ENCODE results near the gene DDOST.
"Not testable (repeated sequence)": the region's sequence is repeated elsewhere in the genome, so short reads cannot be mapped to it uniquely, and the experiment has no call there.

DDOST gene

DNA sequence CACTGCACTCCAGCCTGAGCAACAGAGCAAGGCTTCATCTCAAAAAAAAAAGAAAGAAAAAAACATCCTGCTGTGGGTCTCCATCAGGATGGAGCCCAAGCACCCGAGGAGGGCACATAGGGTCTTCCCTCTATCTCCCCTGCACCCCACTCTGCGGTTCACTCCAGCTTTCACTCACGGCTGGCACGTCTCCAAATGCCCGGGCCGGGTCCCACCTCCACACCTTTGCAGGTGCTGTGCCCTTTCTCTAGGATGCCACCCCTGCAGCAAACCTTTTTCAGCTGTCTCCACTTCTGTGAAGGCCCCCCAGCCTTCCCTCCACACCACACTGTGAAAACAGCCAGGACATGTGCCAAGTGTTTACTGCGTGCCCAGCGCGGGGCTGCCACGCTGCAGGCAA lies 22.4 kb upstream of the DDOST start:
- H3K4me1 ChIP-seq (ENCODE audit: insufficient read depth, low read length): no peaks in the 10 kb centered on the region
- no peaks in the 10 kb centered on the region; the same call in 1 of the 2 replicates for H3K36me3 ChIP-seq (ENCODE audit: insufficient read depth, low read length)
- no peaks in the 10 kb centered on the region for H3K9me3 ChIP-seq (ENCODE audit: control insufficient read depth, insufficient read depth, low read length)
- no peak overlapping the region for H3K9ac ChIP-seq (ENCODE audit: low read depth, low read length)

DNA sequence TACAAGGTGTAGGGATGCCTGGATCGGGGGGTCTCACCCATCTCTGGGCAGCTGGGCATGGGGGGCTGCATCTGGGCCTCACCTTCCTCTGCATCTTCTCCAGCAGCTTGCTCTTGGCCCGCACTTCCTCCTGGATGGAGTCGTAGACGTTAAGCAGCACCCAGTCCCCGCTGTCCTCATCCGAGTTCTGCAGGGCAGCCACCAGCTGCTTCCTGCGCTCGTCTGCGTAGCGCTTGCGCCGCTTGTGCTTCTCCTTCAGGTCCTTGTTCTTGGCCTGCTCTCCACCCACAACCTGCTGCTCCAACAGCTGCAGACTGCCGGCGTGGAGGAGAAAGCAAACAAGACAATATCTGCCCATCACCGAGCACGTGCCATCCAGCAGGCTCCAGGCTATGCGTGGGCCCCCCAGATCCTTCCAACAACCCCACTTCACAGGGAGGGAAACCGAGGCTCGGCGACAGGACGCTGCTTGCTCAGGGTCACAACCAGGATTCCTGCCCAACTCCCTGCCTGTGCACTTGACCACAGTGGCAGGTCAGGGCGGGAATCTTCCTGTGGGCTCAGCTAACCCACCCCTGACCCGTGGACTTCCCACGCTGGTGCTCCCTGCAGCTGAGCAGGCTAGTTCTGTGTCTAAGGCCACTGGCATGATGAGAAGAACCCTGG lies 21.5 kb upstream of the DDOST start:
- peaks cover 3% of the 10 kb centered on the region; the same call in 1 of the 2 replicates for H3K36me3 ChIP-seq (ENCODE audit: insufficient read depth, low read length)
- H3K4me1 ChIP-seq (ENCODE audit: insufficient read depth, low read length): no peaks in the 10 kb centered on the region
- H3K9ac ChIP-seq (ENCODE audit: low read depth, low read length): no peak overlapping the region
- H3K9me3 ChIP-seq (ENCODE audit: control insufficient read depth, insufficient read depth, low read length): no peaks in the 10 kb centered on the region

DNA sequence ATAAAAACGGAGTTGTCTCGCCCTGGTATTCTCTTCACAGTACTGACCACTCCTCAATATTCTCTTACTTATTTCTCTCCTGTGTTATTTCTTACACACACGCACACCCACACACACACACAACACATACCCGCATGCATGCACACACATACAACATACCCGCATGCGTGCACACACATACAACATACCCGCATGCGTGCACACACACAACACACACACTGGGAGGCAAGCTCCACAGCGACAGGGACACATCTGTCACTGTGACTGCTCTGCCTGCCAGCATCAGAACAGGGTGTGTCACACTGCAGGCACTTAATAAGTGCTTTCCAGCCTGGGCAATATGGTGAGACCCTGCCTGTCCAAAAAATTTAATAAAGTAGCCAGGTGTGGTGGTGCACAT lies 20.8 kb upstream of the DDOST start:
- Histone ChIP-seq H3K9ac (ENCODE audit: low read depth, low read length) (no peak overlapping the region), H3K36me3 (ENCODE audit: insufficient read depth, low read length) (peaks cover 3% of the 10 kb centered on the region; the same call in 1 of the 2 replicates), H3K4me1 (ENCODE audit: insufficient read depth, low read length) (no peaks in the 10 kb centered on the region), H3K9me3 (ENCODE audit: control insufficient read depth, insufficient read depth, low read length) (no peaks in the 10 kb centered on the region)

DNA sequence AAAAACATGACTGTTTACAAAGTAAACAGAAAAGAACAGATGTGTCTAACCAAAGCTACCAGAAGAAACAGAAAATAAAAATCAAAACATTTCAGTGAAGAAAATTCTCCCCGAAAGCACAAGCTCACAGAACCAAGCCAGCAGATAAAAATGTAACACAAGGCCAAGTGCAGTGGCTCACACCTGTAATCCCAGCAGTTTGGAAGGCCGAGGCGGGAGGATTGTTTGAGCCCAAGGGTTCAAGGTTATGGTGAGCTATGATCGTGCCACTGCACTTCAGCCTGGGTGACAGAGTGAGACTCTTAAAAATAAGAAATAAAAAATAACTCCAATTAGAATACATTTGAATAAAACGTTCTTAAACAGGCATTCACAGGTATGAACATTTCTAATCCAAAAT lies 19.1 kb upstream of the DDOST start:
- Histone ChIP-seq H3K36me3 (ENCODE audit: insufficient read depth, low read length) (peaks cover 3% of the 10 kb centered on the region; the same call in 1 of the 2 replicates), H3K9ac (ENCODE audit: low read depth, low read length) (no peak overlapping the region), H3K9me3 (ENCODE audit: control insufficient read depth, insufficient read depth, low read length) (no peaks in the 10 kb centered on the region), H3K4me1 (ENCODE audit: insufficient read depth, low read length) (no peaks in the 10 kb centered on the region)

DNA sequence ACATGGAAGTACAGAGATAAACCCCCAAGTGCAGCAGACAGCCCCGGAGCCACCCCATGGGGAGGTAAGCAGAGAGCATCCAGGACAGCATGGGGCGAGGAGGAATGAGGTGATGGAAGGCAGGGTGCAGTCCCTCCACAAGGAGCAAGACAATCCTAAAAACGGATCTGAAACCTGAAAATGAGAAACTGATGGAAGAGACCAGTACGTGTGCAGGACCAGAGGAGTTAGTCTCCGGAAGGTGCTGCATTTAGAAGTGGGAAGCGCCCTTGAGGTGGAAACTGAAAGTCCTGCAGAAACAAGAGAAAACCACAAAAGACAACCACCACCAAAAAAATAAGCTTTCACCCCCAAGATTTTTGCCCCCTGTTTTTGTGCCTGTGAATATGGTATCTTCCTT lies 17.4 kb upstream of the DDOST start:
- Histone ChIP-seq H3K9me3 (ENCODE audit: control insufficient read depth, insufficient read depth, low read length) (no peaks in the 10 kb centered on the region), H3K9ac (ENCODE audit: low read depth, low read length) (no peak overlapping the region), H3K4me1 (ENCODE audit: insufficient read depth, low read length) (no peaks in the 10 kb centered on the region), H3K36me3 (ENCODE audit: insufficient read depth, low read length) (peaks cover 3% of the 10 kb centered on the region; the same call in 1 of the 2 replicates)

DNA sequence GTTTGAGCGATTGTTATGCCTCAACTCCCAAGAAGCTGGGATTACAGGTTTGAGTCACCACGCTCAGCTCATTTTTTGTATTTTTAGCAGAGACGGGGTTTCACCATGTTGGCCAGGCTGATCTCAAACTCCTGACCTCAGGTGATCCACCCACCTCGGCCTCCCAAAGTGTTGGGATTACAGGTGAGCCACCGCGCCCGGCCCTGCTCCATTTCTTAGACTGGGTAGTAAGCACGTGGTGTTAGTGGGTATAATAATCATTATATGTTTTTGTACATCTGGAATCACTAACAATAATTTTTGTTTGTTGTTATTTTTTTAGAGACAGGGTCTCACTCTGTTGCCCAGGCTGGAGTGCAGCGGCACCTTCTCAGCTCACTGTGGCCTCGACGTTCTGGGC lies 12.5 kb upstream of the DDOST start:
- not testable (repeated sequence) for H3K4me1 ChIP-seq (ENCODE audit: insufficient read depth, low read length); H3K9ac ChIP-seq (ENCODE audit: low read depth, low read length); H3K36me3 ChIP-seq (ENCODE audit: insufficient read depth, low read length)

DNA sequence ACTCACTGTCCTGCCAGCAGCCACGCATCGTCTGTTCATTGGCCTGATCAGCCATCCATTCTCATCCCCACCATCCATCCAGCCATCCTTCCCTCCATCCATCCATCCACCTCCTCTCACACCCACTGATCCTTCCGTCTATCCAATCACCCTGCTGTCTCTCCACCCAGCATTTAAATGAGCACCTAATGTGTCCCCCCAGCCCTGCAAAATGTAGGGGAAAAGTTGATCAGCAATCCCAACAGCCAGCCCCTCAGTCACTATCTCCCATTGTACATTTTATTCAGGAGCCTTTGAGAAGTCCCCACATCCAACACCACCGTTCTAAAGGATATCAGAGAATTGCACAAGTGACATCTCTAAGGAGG lies 11.1 kb upstream of the DDOST start:
- Histone ChIP-seq H3K36me3 (ENCODE audit: insufficient read depth, low read length) (no peaks in the 10 kb centered on the region; the same call in 1 of the 2 replicates), H3K9ac (ENCODE audit: low read depth, low read length) (no peak overlapping the region), H3K9me3 (ENCODE audit: control insufficient read depth, insufficient read depth, low read length) (no peaks in the 10 kb centered on the region), H3K4me1 (ENCODE audit: insufficient read depth, low read length) (no peaks in the 10 kb centered on the region)

More for the DNA sequence above, 12.5 kb upstream of the DDOST start:
- H3K9me3 ChIP-seq (ENCODE audit: control insufficient read depth, insufficient read depth, low read length): not testable (repeated sequence)

DNA sequence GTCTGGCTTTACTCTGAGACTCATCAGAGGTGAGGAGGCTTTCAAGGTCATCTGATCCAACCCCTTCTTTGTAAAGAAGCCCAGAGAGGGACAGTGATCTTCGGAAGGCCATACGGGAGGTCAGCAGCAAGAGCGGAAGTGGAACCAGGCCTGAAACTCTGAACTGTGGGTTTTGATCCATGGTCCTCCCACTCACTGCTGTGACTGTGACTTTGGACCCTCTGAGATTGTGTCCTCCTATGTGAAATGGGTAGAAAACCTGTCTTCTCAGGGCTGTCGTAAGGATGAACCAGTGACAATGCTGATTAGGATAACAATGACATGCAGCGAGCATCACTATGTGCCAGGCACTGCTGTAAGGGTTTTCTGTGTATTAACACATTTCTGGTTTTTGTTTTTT lies 9.8 kb upstream of the DDOST start:
- Histone ChIP-seq H3K9me3 (ENCODE audit: control insufficient read depth, insufficient read depth, low read length) (no peaks in the 10 kb centered on the region), H3K4me1 (ENCODE audit: insufficient read depth, low read length) (peaks cover under 1% of the 10 kb centered on the region; the same call in 1 of the 2 replicates), H3K36me3 (ENCODE audit: insufficient read depth, low read length) (no peaks in the 10 kb centered on the region; the same call in 1 of the 2 replicates), H3K9ac (ENCODE audit: low read depth, low read length) (no peak overlapping the region)

DNA sequence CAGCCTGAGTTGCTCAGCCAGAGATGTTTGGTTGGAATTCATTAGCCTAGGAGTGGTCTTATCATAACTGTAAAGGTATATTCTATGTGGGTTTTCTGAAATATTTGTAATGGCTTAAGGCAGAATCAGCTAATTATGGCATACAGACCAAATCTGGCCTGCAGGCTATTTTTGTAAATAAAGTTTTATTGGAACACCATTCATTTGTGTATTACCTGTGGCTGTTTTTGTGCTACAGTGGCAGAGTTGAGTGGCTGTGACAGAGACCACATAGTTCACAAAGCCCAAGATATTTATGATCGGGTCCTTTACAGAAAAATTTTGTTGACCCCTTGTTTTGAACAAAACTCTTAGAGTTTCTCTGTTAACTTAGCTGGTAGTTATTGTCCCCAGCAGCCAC lies 7.4 kb upstream of the DDOST start:
- H3K36me3 ChIP-seq (ENCODE audit: insufficient read depth, low read length): no peaks in the 10 kb centered on the region; the same call in 1 of the 2 replicates
- H3K9me3 ChIP-seq (ENCODE audit: control insufficient read depth, insufficient read depth, low read length): no peaks in the 10 kb centered on the region
- H3K4me1 ChIP-seq (ENCODE audit: insufficient read depth, low read length): peaks cover 5% of the 10 kb centered on the region; the same call in 1 of the 2 replicates
- H3K9ac ChIP-seq (ENCODE audit: low read depth, low read length): no peak overlapping the region

DNA sequence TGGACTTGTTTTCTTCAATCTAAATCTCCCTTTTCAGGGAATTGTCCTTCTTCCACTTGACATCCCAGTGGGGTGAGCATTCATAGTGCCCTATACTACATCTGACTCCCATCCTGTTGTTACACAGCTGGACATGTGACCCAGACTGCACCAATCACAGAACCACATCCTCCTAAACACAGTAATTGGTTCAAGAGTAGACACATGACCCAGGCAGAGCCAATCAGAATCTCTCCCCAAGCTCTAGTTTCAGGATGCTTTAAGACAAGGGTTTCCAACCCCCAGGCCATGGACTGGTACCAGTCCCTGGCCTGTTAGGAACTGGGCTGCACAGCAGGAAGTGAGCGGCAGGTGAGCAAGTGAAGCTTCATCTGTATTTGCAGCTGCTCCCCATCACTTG lies 5.6 kb upstream of the DDOST start:
- no peaks in the 10 kb centered on the region; the same call in 1 of the 2 replicates for H3K36me3 ChIP-seq (ENCODE audit: insufficient read depth, low read length)
- no peak overlapping the region for H3K9ac ChIP-seq (ENCODE audit: low read depth, low read length)
- H3K9me3 ChIP-seq (ENCODE audit: control insufficient read depth, insufficient read depth, low read length): no peaks in the 10 kb centered on the region
- peaks cover 5% of the 10 kb centered on the region; the same call in 1 of the 2 replicates for H3K4me1 ChIP-seq (ENCODE audit: insufficient read depth, low read length)

DNA sequence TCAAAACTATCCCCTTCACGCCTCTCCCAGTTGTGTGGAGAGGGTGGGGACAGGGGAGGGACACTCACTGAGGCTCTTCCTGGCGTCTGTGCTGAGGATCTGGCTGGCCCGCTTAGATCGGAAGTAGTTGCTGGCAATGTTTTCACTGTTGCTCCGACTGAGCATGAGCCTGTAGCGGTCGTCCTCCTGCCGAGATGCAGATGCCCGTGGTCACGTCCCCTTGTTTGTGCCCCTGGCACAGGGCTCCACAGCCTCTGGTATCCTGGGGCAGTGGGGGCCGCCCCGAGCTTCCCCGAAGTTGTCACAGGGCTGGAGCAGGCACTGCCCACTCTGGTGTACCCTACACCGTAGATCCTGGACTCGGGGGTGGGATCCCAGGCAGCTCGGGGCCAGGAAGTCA lies 5.0 kb upstream of the DDOST start:
- Histone ChIP-seq H3K36me3 (ENCODE audit: insufficient read depth, low read length) (no peaks in the 10 kb centered on the region; the same call in 1 of the 2 replicates), H3K4me1 (ENCODE audit: insufficient read depth, low read length) (peaks cover 5% of the 10 kb centered on the region; the same call in 1 of the 2 replicates), H3K9me3 (ENCODE audit: control insufficient read depth, insufficient read depth, low read length) (no peaks in the 10 kb centered on the region), H3K9ac (ENCODE audit: low read depth, low read length) (no peak overlapping the region)

DNA sequence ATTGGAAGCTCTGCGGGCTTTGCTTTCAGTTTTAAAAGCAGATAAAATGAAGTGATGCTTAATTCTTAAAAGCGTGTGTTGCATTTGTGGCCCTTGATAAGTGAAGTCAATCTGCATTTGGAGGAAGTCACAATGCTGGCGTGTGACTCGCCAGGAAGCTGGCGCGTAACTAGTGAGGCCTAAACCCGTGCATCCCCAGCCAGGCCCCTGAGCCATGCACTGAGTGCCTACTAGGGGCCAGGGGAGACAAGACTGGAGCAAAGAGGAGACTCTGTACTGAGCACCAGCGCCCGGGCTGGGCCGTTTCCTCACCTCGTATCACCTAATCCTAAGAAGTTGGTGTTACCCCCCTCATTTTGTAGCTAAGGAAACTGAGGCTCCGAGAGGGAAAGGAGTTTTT lies 4.6 kb upstream of the DDOST start:
- H3K9me3 ChIP-seq (ENCODE audit: control insufficient read depth, insufficient read depth, low read length): no peaks in the 10 kb centered on the region
- H3K36me3 ChIP-seq (ENCODE audit: insufficient read depth, low read length): no peaks in the 10 kb centered on the region; the same call in 1 of the 2 replicates
- no peak overlapping the region for H3K9ac ChIP-seq (ENCODE audit: low read depth, low read length)
- H3K4me1 ChIP-seq (ENCODE audit: insufficient read depth, low read length): peaks cover 5% of the 10 kb centered on the region; the same call in 1 of the 2 replicates

DNA sequence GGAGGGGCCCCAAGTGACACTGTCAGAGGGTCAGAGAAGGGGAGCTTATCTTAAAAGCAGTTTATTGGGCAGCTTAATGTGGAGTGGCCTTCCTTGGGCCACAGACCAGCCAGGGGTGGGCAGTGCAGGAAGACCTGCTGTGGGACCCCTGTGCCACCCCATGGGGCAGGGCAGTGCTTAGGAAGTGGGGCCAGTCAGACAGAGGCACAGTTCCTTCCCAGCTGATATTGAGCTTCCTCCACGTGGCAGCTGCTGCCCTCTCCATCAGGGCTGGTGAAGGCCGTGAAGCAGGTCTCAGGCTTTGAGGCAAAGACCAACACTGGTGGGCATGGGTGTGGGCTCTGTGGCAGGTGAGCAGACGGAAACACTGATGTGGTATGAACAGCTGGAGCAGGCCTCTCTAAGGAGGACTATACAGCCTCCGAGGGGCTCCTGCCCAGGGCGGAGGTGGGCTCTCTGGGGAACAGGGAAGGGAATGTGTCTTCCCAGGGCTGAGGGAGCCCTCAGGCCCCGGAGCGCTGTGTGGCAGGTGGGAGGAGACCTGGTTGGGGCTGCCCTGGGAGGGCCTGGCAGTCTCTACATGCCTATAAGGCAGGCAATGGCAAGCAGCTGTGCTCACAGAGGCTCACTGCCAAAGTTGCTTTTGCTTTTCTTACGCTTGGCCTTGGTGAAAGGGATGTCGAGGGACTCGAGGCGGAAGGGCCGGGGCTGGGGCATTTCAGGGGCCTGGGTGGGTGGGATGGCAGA lies 3.0 kb upstream of the DDOST start:
- Histone ChIP-seq H3K36me3 (ENCODE audit: insufficient read depth, low read length) (peaks cover 4% of the 10 kb centered on the region), H3K9ac (ENCODE audit: low read depth, low read length) (no peak overlapping the region), H3K4me1 (ENCODE audit: insufficient read depth, low read length) (peaks cover 12% of the 10 kb centered on the region), H3K9me3 (ENCODE audit: control insufficient read depth, insufficient read depth, low read length) (no peaks in the 10 kb centered on the region)

DNA sequence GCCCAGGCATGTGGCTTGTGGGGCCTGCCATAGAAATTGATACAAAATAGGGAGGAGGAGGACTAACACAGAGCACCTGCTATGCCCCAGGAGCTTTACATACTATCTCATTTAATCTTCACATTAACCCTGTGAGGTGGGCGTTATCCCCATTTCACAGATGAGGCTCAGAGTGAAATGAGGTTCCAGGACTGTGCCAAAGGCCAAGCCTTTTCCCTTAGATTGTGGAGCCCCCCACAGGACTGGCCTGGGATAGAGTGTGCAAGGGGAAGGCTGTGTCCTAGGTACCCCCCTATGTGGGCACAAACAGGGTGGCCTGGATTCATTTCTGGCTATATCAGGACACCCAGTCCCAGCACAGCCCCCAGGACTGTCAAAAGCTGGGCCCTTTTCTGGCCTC lies 2.2 kb upstream of the DDOST start:
- no peak overlapping the region for H3K9ac ChIP-seq (ENCODE audit: low read depth, low read length)
- peaks cover 12% of the 10 kb centered on the region for H3K4me1 ChIP-seq (ENCODE audit: insufficient read depth, low read length)
- no peaks in the 10 kb centered on the region for H3K9me3 ChIP-seq (ENCODE audit: control insufficient read depth, insufficient read depth, low read length)
- peaks cover 6% of the 10 kb centered on the region for H3K36me3 ChIP-seq (ENCODE audit: insufficient read depth, low read length)

DNA sequence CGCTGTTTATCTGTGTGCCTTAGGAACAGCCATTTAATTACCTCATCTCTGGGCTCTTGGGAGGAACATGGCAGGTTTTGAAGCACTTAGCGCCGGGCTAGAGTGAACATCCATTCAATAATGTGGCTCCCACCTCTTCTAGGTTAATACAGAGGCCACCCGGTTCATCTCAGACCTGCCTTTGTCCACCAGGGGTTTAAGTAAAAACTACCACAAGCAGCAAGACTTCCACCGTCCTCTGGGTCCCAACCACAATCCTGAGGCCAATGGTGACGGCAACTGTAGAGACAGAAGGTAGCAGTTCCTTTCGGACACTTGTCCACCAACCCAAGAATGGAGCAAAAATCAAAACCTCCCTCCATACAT lies 924 bp upstream of the DDOST start:
- Histone ChIP-seq H3K36me3 (ENCODE audit: insufficient read depth, low read length) (peaks cover 6% of the 10 kb centered on the region), H3K4me1 (ENCODE audit: insufficient read depth, low read length) (peaks cover 12% of the 10 kb centered on the region), H3K9me3 (ENCODE audit: control insufficient read depth, insufficient read depth, low read length) (no peaks in the 10 kb centered on the region), H3K9ac (ENCODE audit: low read depth, low read length) (peak overlapping the region; percentile 64)

Data from ES-I3 (cell line).